IMR-90 (cell line): ENCODE results near the gene RBMS2. TPM values are rescaled to one million over a fixed set of nuclear protein-coding genes. Genes with fewer than 3 reads are reported as not detected.

Experiments used
- ATAC-seq: fragments of 200-7000 bp; cut with Tn5 transposase; 2 replicates; pipeline ENCODE4 v1.9.1; 2020; ENCODE audit warnings: low read depth, mild to moderate bottlenecking, moderate library complexity
- BruUV-seq: library from RNA; stranded (reverse); fragments of 400-500 nt; replicated peaks from 2 replicates; lab custom pipeline; 2021; lab: Mats Ljungman, UMichigan
- CTCF ChIA-PET: fragments of 300-600 bp; formaldehyde crosslinking; extraction: SDS; loops from one replicate; lab custom pipeline; 2021; ENCODE audit warnings: antibody characterized with exemption; lab: Yijun Ruan, JAX
- POLR2A ChIA-PET: fragments of 300-600 bp; sonication (Branson Sonifier 250); formaldehyde crosslinking; loops from one replicate; lab custom pipeline; 2022; ENCODE audit warnings: antibody characterized with exemption; ENCODE audit not compliant: unreplicated experiment; lab: Charles Lee
- DNase-seq: peaks from one replicate; pipeline ENCODE4 v3.0.0; 2013
- H2AFZ ChIP-seq: replicated peaks from 2 replicates; pipeline ENCODE3; 2013; ENCODE audit warnings: low read length, mild to moderate bottlenecking; ENCODE audit not compliant: poor library complexity
- H2AK5ac ChIP-seq: 2 replicates; pipeline ENCODE4 v1.6.1; 2013; ENCODE audit warnings: low read depth, low read length, inconsistent platforms
- H2AK9ac ChIP-seq: replicated peaks from 2 replicates; pipeline ENCODE3; 2013; ENCODE audit warnings: mild to moderate bottlenecking, low read depth, low read length, moderate library complexity; ENCODE audit not compliant: poor library complexity
- H2BK120ac ChIP-seq: 2 replicates; pipeline ENCODE4 v1.6.1; 2013; ENCODE audit warnings: low read depth, low read length, inconsistent platforms
- H2BK15ac ChIP-seq: 3 replicates; pipeline ENCODE4 v1.6.1; 2013; ENCODE audit warnings: low read depth, low read length, inconsistent platforms
- H2BK20ac ChIP-seq: 2 replicates; pipeline ENCODE4 v1.6.1; 2013; ENCODE audit warnings: low read depth, mild to moderate bottlenecking, inconsistent platforms, low read length, moderate library complexity
- H2BK5ac ChIP-seq: 2 replicates; pipeline ENCODE4 v1.6.1; 2013; ENCODE audit warnings: mild to moderate bottlenecking, low read depth, low read length, inconsistent platforms; ENCODE audit not compliant: poor library complexity, severe bottlenecking
- H3K14ac ChIP-seq: replicated peaks from 2 replicates; pipeline ENCODE4 v1.6.1; 2013; ENCODE audit warnings: low read depth, low read length, inconsistent platforms
- H3K18ac ChIP-seq: 2 replicates; pipeline ENCODE4 v1.6.1; 2013; ENCODE audit warnings: low read depth, low read length, control low read depth
- H3K23ac ChIP-seq: 2 replicates; pipeline ENCODE4 v1.6.1; 2013; ENCODE audit warnings: low read depth, low read length, inconsistent platforms
- H3K27ac ChIP-seq: 2 replicates; pipeline ENCODE4 v1.5.1; 2013; ENCODE audit warnings: mild to moderate bottlenecking, control low read depth, low read length; ENCODE audit not compliant: insufficient read depth
- H3K27me3 ChIP-seq: 2 replicates; pipeline ENCODE4 v1.6.1; 2013; ENCODE audit warnings: low read length; ENCODE audit not compliant: control insufficient read depth, insufficient read depth
- H3K36me3 ChIP-seq: 2 replicates; pipeline ENCODE4 v1.6.1; 2013; ENCODE audit warnings: low read length, mixed read lengths; ENCODE audit not compliant: control insufficient read depth, insufficient read depth
- H3K4ac ChIP-seq: 2 replicates; pipeline ENCODE4 v1.6.1; 2013; ENCODE audit warnings: low read depth, low read length, inconsistent platforms
- H3K4me1 ChIP-seq: 2 replicates; pipeline ENCODE4 v1.6.1; 2013; ENCODE audit warnings: low read length, mixed read lengths; ENCODE audit not compliant: control insufficient read depth, insufficient read depth
- H3K4me2 ChIP-seq: 2 replicates; pipeline ENCODE4 v1.6.1; 2013; ENCODE audit warnings: low read depth, mild to moderate bottlenecking, control low read depth, low read length, moderate library complexity
- H3K4me3 ChIP-seq: 2 replicates; pipeline ENCODE4 v1.5.1; 2013; ENCODE audit warnings: low read depth, mild to moderate bottlenecking, control low read depth, low read length, moderate library complexity; ENCODE audit not compliant: insufficient read depth
- H3K56ac ChIP-seq: 2 replicates; pipeline ENCODE4 v1.6.1; 2013; ENCODE audit warnings: low read length, inconsistent platforms; ENCODE audit not compliant: insufficient read depth; ENCODE audit errors: extremely low read depth
- H3K79me1 ChIP-seq, 2 experiments: 2 replicates each; pipeline ENCODE4 v1.6.1; 2013; ENCODE audit warnings: low read length in 2 of 2, inconsistent platforms in 1 of 2, low read depth in 1 of 2
- H3K9ac ChIP-seq: 2 replicates; pipeline ENCODE4 v1.6.1; 2013; ENCODE audit warnings: low read depth, low read length, control low read depth
- H3K9me1 ChIP-seq: 2 replicates; pipeline ENCODE4 v1.6.1; 2013; ENCODE audit warnings: low read length, inconsistent platforms; ENCODE audit not compliant: insufficient read depth
- H3K9me3 ChIP-seq: 2 replicates; pipeline ENCODE4 v1.6.1; 2013; ENCODE audit warnings: low read length; ENCODE audit not compliant: control insufficient read depth, insufficient read depth
- H4K20me1 ChIP-seq: 2 replicates; pipeline ENCODE4 v1.6.1; 2013; ENCODE audit warnings: low read length, inconsistent platforms; ENCODE audit not compliant: insufficient read depth
- H4K5ac ChIP-seq: 2 replicates; pipeline ENCODE4 v1.6.1; 2013; ENCODE audit warnings: mild to moderate bottlenecking, low read depth, low read length, control low read depth
- H4K8ac ChIP-seq, 2 experiments: 2 replicates each; pipeline ENCODE4 v1.6.1; 2013; ENCODE audit warnings: low read depth in 2 of 2, low read length in 2 of 2, control low read depth in 1 of 2, inconsistent platforms in 1 of 2
- H4K91ac ChIP-seq: 2 replicates; pipeline ENCODE4 v1.6.1; 2013; ENCODE audit warnings: low read depth, low read length, inconsistent platforms; ENCODE audit not compliant: insufficient read depth
- BHLHE40 ChIP-seq: fragments of 150-350 bp; IDR thresholded peaks from 2 replicates; pipeline ENCODE4 v1.6.1; 2016; ENCODE audit warnings: mild to moderate bottlenecking, low read depth, low read length
- CEBPB ChIP-seq: IDR thresholded peaks from 2 replicates; pipeline ENCODE4 v1.6.1; 2012; ENCODE audit warnings: low read depth, low read length, improper control_type of control experiment
- CHD1 ChIP-seq: IDR thresholded peaks from 2 replicates; pipeline ENCODE4 v1.6.1; 2012; ENCODE audit warnings: low read depth, low read length, improper control_type of control experiment
- CTCF ChIP-seq: conservative IDR thresholded peaks from 2 replicates; pipeline ENCODE4 v1.5.1; 2012; ENCODE audit warnings: mild to moderate bottlenecking, low read depth, low read length, improper control_type of control experiment
- ELK1 ChIP-seq: fragments of 150-350 bp; IDR thresholded peaks from 2 replicates; pipeline ENCODE4 v1.6.1; 2016; ENCODE audit warnings: low read depth, mild to moderate bottlenecking, low read length, moderate library complexity, borderline replicate concordance
- FOS ChIP-seq: fragments of 150-350 bp; IDR thresholded peaks from 2 replicates; pipeline ENCODE4 v1.6.1; 2016; ENCODE audit warnings: low read depth, low read length
- MAFK ChIP-seq: IDR thresholded peaks from 2 replicates; pipeline ENCODE4 v1.6.1; 2012; ENCODE audit warnings: low read depth, low read length, improper control_type of control experiment
- MAZ ChIP-seq: IDR thresholded peaks from 2 replicates; pipeline ENCODE4 v1.6.1; 2012; ENCODE audit warnings: low read depth, mild to moderate bottlenecking, low read length, improper control_type of control experiment, moderate library complexity, borderline replicate concordance
- MXI1 ChIP-seq: IDR thresholded peaks from 2 replicates; pipeline ENCODE4 v1.6.1; 2012; ENCODE audit warnings: low read depth, mild to moderate bottlenecking, low read length, moderate library complexity, borderline replicate concordance
- NFE2L2 ChIP-seq: fragments of 150-350 bp; IDR thresholded peaks from 2 replicates; pipeline ENCODE4 v1.6.1; 2016; ENCODE audit warnings: low read depth, mild to moderate bottlenecking, low read length
- POLR2A ChIP-seq: IDR thresholded peaks from 2 replicates; pipeline ENCODE4 v1.6.1; 2012; ENCODE audit warnings: mild to moderate bottlenecking, low read depth, low read length
- RAD21 ChIP-seq: IDR thresholded peaks from 2 replicates; pipeline ENCODE4 v1.6.1; 2012; ENCODE audit warnings: low read length, improper control_type of control experiment
- RCOR1 ChIP-seq: IDR thresholded peaks from 2 replicates; pipeline ENCODE4 v1.6.1; 2012; ENCODE audit warnings: mild to moderate bottlenecking, low read length, improper control_type of control experiment; ENCODE audit not compliant: insufficient replicate concordance
- RFX5 ChIP-seq: IDR thresholded peaks from 2 replicates; pipeline ENCODE4 v1.8.0; 2012; ENCODE audit warnings: low read depth, mild to moderate bottlenecking, low read length, moderate library complexity
- SMC3 ChIP-seq: fragments of 150-350 bp; IDR thresholded peaks from 2 replicates; pipeline ENCODE4 v1.6.1; 2016; ENCODE audit warnings: low read depth, mild to moderate bottlenecking, antibody characterized with exemption, low read length, moderate library complexity
- USF2 ChIP-seq: fragments of 150-350 bp; IDR thresholded peaks from 2 replicates; pipeline ENCODE4 v1.6.1; 2017; ENCODE audit warnings: mild to moderate bottlenecking, antibody characterized with exemption, low read length, low read depth
- WGBS, 2 experiments: methylation state at CpG; one replicate each; pipeline versions ENCODE4 v1.1.5 to v1.1.7; 2013; ENCODE audit warnings: missing lambda C conversion rate in 2 of 2; ENCODE audit not compliant: insufficient read length in 1 of 2; ENCODE audit errors: extremely low coverage in 2 of 2; 5-methylcytosine and 5-hydroxymethylcytosine counted together
- dilution Hi-C: fragments of 300-500 bp; cut with HindIII; formaldehyde crosslinking; loops from one replicate; pipeline ENCODE4 v1.14.3; 2018; ENCODE audit warnings: low sequenced_read_pairs; ENCODE audit not compliant: unreplicated experiment
- in situ Hi-C: fragments of 300-500 bp; cut with MboI; formaldehyde crosslinking; loops from 3 replicates; pipeline ENCODE4 v1.14.3; 2019; ENCODE audit warnings: low sequenced_read_pairs, inconsistent platforms, mixed read lengths
- intact Hi-C: fragments of 100-400 bp; cut with micrococcal nuclease; formaldehyde crosslinking; loops from 2 replicates; pipeline ENCODE4 v1.10.0; 2022
- polyA plus RNA-seq, 3 experiments: library from polyadenylated mRNA; depleted of rRNA; stranded (reverse); fragments of >200 nt; gene quantifications; 2 replicates each; pipeline ENCODE4 v1.2.3, GENCODE V29; 2012; ENCODE audit warnings: low replicate concordance in 1 of 3
- total RNA-seq: library from RNA; depleted of rRNA; stranded (reverse); fragments of >200 nt; gene quantifications from 2 replicates; pipeline ENCODE4 v1.2.3, GENCODE V29; 2012

RBMS2 gene
- total and polyA plus RNA-seq, 2 of the 4 experiments (the other 2 are of a cell fraction) = 38.0 to 43.6 TPM

- peak within 1 kb of the TSS; percentile 89 for H3K14ac ChIP-seq
- peak within 1 kb of the TSS; percentile 71 for H2BK5ac ChIP-seq
- peak within 1 kb of the TSS; percentile 90 for H3K56ac ChIP-seq
- intact Hi-C loops (no loop called here), dilution Hi-C loops (no loop called here), in situ Hi-C loops (loop anchor here (10.0 kb wide), 1 partner anchor 375 kb away; the partner anchor contains the start of gene ZBTB39)
- peak within 1 kb of the TSS; percentile 99 for H2AK9ac ChIP-seq
- H3K9me1 ChIP-seq = peaks cover 19% of the 10 kb centered on the region
- peak within 1 kb of the TSS; percentile 88 for H3K27ac ChIP-seq
- DNase-seq (peak; percentile 72), ATAC-seq (peak; percentile 76)
- H3K27me3 ChIP-seq = no peaks in the 10 kb centered on the region
- peak within 1 kb of the TSS; percentile 88 for H3K4ac ChIP-seq
- TF ChIP-seq MAZ (peak; percentile 94), ELK1 (no peak), USF2 (peak; percentile 52), RCOR1 (no peak), BHLHE40 (no peak), CHD1 (no peak), MXI1 (0 out of 2 replicates have a peak, but pooled peaks have one; percentile 19), MAFK (no peak), CTCF (no peak), POLR2A (no peak), NFE2L2 (no peak), RAD21 (no peak), SMC3 (no peak), RFX5 (no peak), FOS (no peak), CEBPB (no peak)
- peak within 1 kb of the TSS; percentile 55 for H2BK120ac ChIP-seq
- peak within 1 kb of the TSS; percentile 90 for H3K9ac ChIP-seq
- peak within 1 kb of the TSS; percentile 91 for H3K4me3 ChIP-seq
- H3K79me1 ChIP-seq = peaks cover 12 to 74% of the 10 kb centered on the region in 2 experiments; a peak in 3 of 4 replicates
- H2AK5ac ChIP-seq = peak within 1 kb of the TSS; percentile 90
- WGBS, 2 experiments = 0% methylated on average over 9 of the region's 31 CpGs; no CpG with 5 or more reads in 1 of the 2 experiments
- H2BK20ac ChIP-seq = peak within 1 kb of the TSS; percentile 8; the same call in 1 of the 2 replicates
- ChIA-PET CTCF (no interaction called here), POLR2A (no interaction called here)
- H2AFZ ChIP-seq = peak within 1 kb of the TSS; percentile 79
- 0 out of 2 replicates have a peak, but pooled peaks cover 7% of the 10 kb centered on the region for H3K36me3 ChIP-seq
- peak within 1 kb of the TSS; percentile 67 for H4K91ac ChIP-seq
- H4K5ac ChIP-seq = peak within 1 kb of the TSS; percentile 59
- H3K18ac ChIP-seq = peak within 1 kb of the TSS; percentile 57
- H4K8ac ChIP-seq = peak within 1 kb of the TSS in 1 of 2 experiments; percentile 67; a peak in 2 of 4 replicates
- H4K20me1 ChIP-seq = peaks cover 79% of the 10 kb centered on the region
- peak within 1 kb of the TSS; percentile 95 for H3K23ac ChIP-seq
- no peak within 1 kb of the TSS for H2BK15ac ChIP-seq
- no peaks in the 10 kb centered on the region for H3K9me3 ChIP-seq
- no TSS peak for BruUV-seq
- H3K4me1 ChIP-seq = peaks cover 14% of the 10 kb centered on the region
- H3K4me2 ChIP-seq = peak within 1 kb of the TSS; percentile 100
Measured at GRCh38 chr12:56630180-56630632, 108.6 kb downstream of the RBMS2 start, which contains the start of gene BAZ2A. BAZ2A (minus strand) TSS chr12:56630326; CDS start chr12:56617530, 12,796 bp downstream.
